ENCODE results near the gene OR2H2. TPM values are rescaled to one million over a fixed set of nuclear protein-coding genes. Genes with fewer than 3 reads are reported as not detected.

Gene OR2H2
- total RNA-seq, 4 donors from 2014 or later = not detected

- WGBS, 2 donors = 61 to 62% methylated on average over 4 of the region's 4 CpGs
- Histone ChIP-seq H3K4me1 (no peaks in the 10 kb centered on the region), H3K4me3 (no peak overlapping the region), H3K36me3 (peaks cover 0 to 95% (median 0%) of the 10 kb centered on the region in 3 donors), H3K27me3 (no peaks in the 10 kb centered on the region), H3K27ac (no peak overlapping the region), H3K9me3 (no peaks in the 10 kb centered on the region)
- no peak for DNase-seq (ENCODE audit: low spot score in 2 of 2)
- no peak for TF ChIP-seq EP300 (IDR thresholded peaks at IDR 0.05)
- TF ChIP-seq POLR2A (IDR thresholded peaks at IDR 0.05) = no peak
- TF ChIP-seq CTCF (IDR thresholded peaks at IDR 0.05) = no peak
Measured at GRCh38 chr6:29611426-29611825, 26.5 kb downstream of the OR2H2 start.

- no peak overlapping the region for H3K27ac ChIP-seq
- no peak for DNase-seq (ENCODE audit: low spot score in 2 of 2)
- H3K4me3 ChIP-seq = no peak overlapping the region
- TF ChIP-seq EP300 (IDR thresholded peaks at IDR 0.05) = no peak
- WGBS, 2 donors = 91 to 93% methylated on average over 8 of the region's 8 CpGs
- H3K4me1 ChIP-seq = no peaks in the 10 kb centered on the region
- H3K36me3 ChIP-seq = peaks cover 0 to 93% (median 0%) of the 10 kb centered on the region in 3 donors
- no peaks in the 10 kb centered on the region for H3K27me3 ChIP-seq
- H3K9me3 ChIP-seq = no peaks in the 10 kb centered on the region
Measured at GRCh38 chr6:29617782-29618554, 33.0 kb downstream of the OR2H2 start.

- H3K4me1 ChIP-seq = no peaks in the 10 kb centered on the region
- no peak for DNase-seq (ENCODE audit: low spot score in 2 of 2)
- H3K27ac ChIP-seq = no peak overlapping the region
- no peaks in the 10 kb centered on the region for H3K27me3 ChIP-seq
- TF ChIP-seq POLR2A (IDR thresholded peaks at IDR 0.05) (no peak), EP300 (IDR thresholded peaks at IDR 0.05) (no peak), CTCF (IDR thresholded peaks at IDR 0.05) (no peak)
- no peak overlapping the region for H3K4me3 ChIP-seq
- WGBS, 2 donors = 94% methylated on average over 1 of the region's 1 CpG
- peaks cover 0 to 87% (median 0%) of the 10 kb centered on the region in 3 donors for H3K36me3 ChIP-seq
- H3K9me3 ChIP-seq = no peaks in the 10 kb centered on the region
Measured at GRCh38 chr6:29619578-29620160, 34.7 kb downstream of the OR2H2 start.

GRCh38 chr6:29620630-29621029, 35.7 kb downstream of the OR2H2 start:
- no peaks in the 10 kb centered on the region for H3K27me3 ChIP-seq
- no peaks in the 10 kb centered on the region for H3K9me3 ChIP-seq
- H3K4me1 ChIP-seq = no peaks in the 10 kb centered on the region
- peaks cover 0 to 78% (median 0%) of the 10 kb centered on the region in 3 donors for H3K36me3 ChIP-seq
- H3K27ac ChIP-seq = no peak overlapping the region
- no peak for TF ChIP-seq EP300 (IDR thresholded peaks at IDR 0.05)
- no peak for TF ChIP-seq POLR2A (IDR thresholded peaks at IDR 0.05)
- TF ChIP-seq CTCF (IDR thresholded peaks at IDR 0.05) = no peak
- WGBS, 2 donors = 82% methylated on average over 4 of the region's 4 CpGs
- H3K4me3 ChIP-seq = no peak overlapping the region
- DNase-seq (ENCODE audit: low spot score in 2 of 2) = no peak

- Histone ChIP-seq H3K36me3 (peaks cover 0 to 44% (median 0%) of the 10 kb centered on the region in 3 donors), H3K27ac (no peak overlapping the region), H3K4me3 (no peak overlapping the region), H3K4me1 (peaks cover 0 to 22% (median 14%) of the 10 kb centered on the region in 4 donors), H3K9me3 (no peaks in the 10 kb centered on the region), H3K27me3 (no peaks in the 10 kb centered on the region)
- DNase-seq (ENCODE audit: low spot score in 2 of 2) = no peak
- TF ChIP-seq POLR2A (IDR thresholded peaks at IDR 0.05) = no peak
- no peak for TF ChIP-seq CTCF (IDR thresholded peaks at IDR 0.05)
- WGBS, 2 donors = 69 to 77% methylated on average over 3 of the region's 3 CpGs
Measured at GRCh38 chr6:29624520-29624961, 39.6 kb downstream of the OR2H2 start.

All from tibial nerve (tissue), 4 donors.